Measurements from ENCODE around the gene PECR.

DNA sequence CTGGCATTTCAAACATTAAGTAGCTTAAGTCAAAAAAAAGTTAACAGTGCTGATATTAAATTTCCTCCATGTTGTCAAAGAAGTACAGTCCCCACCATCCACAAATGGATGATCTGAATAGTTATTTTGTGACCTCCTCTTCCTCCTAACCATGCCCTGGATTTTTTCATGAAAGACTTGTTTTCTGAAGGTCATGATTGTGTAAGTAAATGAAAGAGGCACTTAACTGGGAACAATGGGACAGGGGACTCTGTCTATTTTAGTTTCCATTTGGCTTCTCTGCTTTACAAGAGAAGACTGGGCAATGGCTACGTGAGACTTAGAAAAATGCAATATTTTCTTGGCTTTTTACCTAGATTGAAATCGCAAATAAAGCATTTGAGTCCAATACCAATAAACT, 32.2 kb downstream of the PECR start:
- TF ChIP-seq, protein P1, sequence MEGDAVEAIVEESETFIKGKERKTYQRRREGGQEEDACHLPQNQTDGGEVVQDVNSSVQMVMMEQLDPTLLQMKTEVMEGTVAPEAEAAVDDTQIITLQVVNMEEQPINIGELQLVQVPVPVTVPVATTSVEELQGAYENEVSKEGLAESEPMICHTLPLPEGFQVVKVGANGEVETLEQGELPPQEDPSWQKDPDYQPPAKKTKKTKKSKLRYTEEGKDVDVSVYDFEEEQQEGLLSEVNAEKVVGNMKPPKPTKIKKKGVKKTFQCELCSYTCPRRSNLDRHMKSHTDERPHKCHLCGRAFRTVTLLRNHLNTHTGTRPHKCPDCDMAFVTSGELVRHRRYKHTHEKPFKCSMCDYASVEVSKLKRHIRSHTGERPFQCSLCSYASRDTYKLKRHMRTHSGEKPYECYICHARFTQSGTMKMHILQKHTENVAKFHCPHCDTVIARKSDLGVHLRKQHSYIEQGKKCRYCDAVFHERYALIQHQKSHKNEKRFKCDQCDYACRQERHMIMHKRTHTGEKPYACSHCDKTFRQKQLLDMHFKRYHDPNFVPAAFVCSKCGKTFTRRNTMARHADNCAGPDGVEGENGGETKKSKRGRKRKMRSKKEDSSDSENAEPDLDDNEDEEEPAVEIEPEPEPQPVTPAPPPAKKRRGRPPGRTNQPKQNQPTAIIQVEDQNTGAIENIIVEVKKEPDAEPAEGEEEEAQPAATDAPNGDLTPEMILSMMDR (IDR thresholded peaks at IDR 0.05; ENCODE audit: borderline replicate concordance, extremely low read depth, low read length, poor library complexity, severe bottlenecking), result no peak
- no peak for TF ChIP-seq EZH2 (IDR thresholded peaks at IDR 0.05; ENCODE audit: borderline replicate concordance, low read depth, low read length, severe bottlenecking)
